GM18517 (cell line): ENCODE measurements around the gene NDUFS4.
"Not testable (repeated sequence)": the region's sequence is repeated elsewhere in the genome, so short reads cannot be mapped to it uniquely, and the experiment has no call there.

Source experiments
- ATAC-seq: cut with Tn5 transposase; IDR thresholded peaks from one replicate; pipeline ENCODE4 v1.9.1; 2021; ENCODE audit warnings: mild to moderate bottlenecking, moderate library complexity; ENCODE audit not compliant: unreplicated experiment

NDUFS4 gene

GRCh38 chr5:53649352-53649751 is 88.9 kb downstream of the NDUFS4 start:
- no peak for ATAC-seq

GRCh38 chr5:53660573-53660972 is 100.1 kb downstream of the NDUFS4 start:
- not testable (repeated sequence) for ATAC-seq

GRCh38 chr5:53665313-53665712 is 104.9 kb downstream of the NDUFS4 start:
- ATAC-seq, result not testable (repeated sequence)

- ATAC-seq, result no peak
Measured at GRCh38 chr5:53667621-53668020, 107.2 kb downstream of the NDUFS4 start.

GRCh38 chr5:53671447-53671846 is 111.0 kb downstream of the NDUFS4 start:
- no peak for ATAC-seq

- no peak for ATAC-seq
Measured at GRCh38 chr5:53674121-53674520, 113.7 kb downstream of the NDUFS4 start.

- no peak for ATAC-seq
Measured at GRCh38 chr5:53677632-53678031, 117.2 kb downstream of the NDUFS4 start.

- no peak for ATAC-seq
Measured at GRCh38 chr5:53678981-53679660, 118.7 kb downstream of the NDUFS4 start.

- no peak for ATAC-seq
Measured at GRCh38 chr5:53681079-53681478, 120.6 kb downstream of the NDUFS4 start.

- no peak for ATAC-seq
Measured at GRCh38 chr5:53691014-53691413, 130.6 kb downstream of the NDUFS4 start.

GRCh38 chr5:53694520-53695022 is 134.1 kb downstream of the NDUFS4 start:
- no peak for ATAC-seq

GRCh38 chr5:53710405-53710804 is 150.0 kb downstream of the NDUFS4 start:
- not testable (repeated sequence) for ATAC-seq

- no peak for ATAC-seq
Measured at GRCh38 chr5:53712327-53712726, 151.9 kb downstream of the NDUFS4 start.

GRCh38 chr5:53713978-53714666 is 153.7 kb downstream of the NDUFS4 start:
- no peak for ATAC-seq

- ATAC-seq, result no peak
Measured at GRCh38 chr5:53714667-53715010, 154.2 kb downstream of the NDUFS4 start.

GRCh38 chr5:53726121-53726520 is 165.7 kb downstream of the NDUFS4 start:
- no peak for ATAC-seq

- ATAC-seq, result no peak
Measured at GRCh38 chr5:53730943-53731342, 170.5 kb downstream of the NDUFS4 start.
